HG03378 (cell line): ENCODE measurements around the gene THSD4.
"Not testable (repeated sequence)": the region's sequence is repeated elsewhere in the genome, so short reads cannot be mapped to it uniquely, and the experiment has no call there.

Experiments used
- ATAC-seq: cut with Tn5 transposase; IDR thresholded peaks from one replicate; pipeline ENCODE4 v1.9.1; 2021; ENCODE audit warnings: mild to moderate bottlenecking, moderate library complexity; ENCODE audit not compliant: unreplicated experiment

The THSD4 gene

DNA sequence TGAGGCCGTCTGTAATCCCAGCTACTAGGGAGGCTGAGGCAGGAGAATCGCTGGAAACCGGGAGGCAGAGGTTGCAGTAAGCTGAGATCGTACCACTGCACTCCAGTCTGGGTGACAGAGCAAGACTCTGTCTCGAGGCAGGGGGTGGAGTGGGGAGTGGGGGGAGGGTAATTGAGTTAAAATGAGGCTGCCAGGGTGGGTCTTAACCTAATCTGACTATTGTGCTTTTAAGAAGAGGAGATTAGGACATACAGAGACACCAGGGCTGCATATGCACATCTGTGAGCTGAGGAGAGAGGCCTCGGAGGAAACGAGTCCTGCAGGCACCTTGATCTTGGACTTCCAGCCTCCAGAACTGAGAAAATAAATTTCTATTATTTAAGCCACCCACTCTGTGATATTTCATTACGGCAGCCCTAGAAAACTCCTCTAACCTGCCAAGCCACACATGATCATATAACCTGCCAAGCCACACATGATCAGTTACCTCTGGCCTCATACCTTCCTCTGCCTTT is 197.0 kb downstream of the THSD4 start:
- ATAC-seq, result no peak

DNA sequence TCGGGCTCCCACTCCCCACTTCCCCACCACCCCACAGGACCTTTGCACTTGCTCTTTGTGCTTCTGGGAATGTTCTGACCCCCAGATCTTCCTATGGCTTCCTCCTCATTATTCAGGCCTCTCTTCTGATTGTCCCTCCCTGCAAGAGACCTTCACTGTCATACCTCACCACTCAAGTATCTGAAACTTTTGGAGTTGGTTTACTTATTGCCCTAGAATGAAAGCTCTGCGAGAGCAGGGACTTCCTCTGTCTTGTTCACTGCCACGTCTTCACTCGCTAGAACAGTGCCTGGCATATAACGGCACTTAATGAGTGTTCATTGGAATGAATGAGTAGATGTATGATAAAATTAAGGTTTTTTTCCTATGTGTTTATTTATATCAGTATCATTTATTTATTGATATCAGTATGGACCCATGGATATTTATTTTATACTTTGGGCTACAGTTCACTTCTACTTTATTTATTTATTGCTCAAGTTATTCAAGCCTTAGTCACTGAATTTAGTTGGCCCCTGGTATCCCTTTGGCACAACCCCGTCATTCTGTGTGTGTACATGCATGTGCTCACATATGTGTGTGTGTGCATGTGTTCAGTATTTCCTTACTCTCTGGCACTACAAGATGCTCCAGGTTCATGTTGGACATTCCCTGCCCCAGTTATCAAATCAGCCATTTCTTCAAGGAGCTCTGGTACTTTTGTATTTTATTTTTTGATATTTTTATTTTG is 197.6 kb downstream of the THSD4 start:
- no peak for ATAC-seq

DNA sequence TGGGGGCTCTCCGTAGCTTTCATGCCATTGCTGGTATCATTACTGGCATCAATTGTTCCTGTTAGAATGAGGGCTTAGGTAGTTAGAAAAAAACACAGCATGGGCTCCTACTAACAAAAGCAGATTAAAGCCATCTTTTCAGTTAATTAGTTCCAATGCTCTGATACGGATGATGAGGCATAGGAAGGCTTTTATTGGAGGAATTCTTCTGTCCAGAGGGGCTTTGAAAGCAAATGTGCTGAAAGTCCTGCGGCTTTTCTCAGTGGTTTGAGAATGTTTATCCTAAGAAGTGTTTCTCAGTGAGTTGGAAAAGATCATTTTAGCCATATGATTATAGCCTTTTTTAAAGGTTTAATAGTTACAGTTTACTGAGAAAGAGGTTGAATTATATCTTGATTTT is 198.5 kb downstream of the THSD4 start:
- no peak for ATAC-seq

DNA sequence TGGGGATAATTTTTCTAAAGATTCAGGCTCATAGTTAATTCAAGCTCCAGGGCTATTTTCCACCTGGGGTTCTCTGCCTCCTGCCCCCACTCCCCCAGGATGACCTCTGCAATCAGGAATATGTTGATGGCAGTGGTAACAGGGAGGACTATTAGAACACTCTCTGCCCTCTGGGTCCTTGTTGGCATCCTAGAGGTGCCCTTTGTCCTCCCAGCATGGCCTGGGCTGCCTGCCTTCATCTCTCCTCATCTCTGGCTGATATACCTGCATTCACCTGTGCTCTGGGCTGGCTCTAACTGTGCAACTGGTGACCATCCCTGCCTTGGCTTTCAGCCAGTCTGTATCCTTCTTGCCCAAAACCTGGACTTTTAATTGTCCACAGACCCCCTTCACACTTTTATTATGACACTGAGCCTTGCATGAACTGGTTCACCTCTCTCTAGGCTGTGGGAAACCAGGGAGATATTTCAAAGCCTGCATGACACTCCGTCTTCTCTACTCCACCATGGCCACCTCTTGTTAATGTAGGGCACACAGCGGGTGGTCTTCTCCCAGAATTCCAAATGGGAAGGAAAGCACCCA is 199.8 kb downstream of the THSD4 start:
- ATAC-seq, result no peak

DNA sequence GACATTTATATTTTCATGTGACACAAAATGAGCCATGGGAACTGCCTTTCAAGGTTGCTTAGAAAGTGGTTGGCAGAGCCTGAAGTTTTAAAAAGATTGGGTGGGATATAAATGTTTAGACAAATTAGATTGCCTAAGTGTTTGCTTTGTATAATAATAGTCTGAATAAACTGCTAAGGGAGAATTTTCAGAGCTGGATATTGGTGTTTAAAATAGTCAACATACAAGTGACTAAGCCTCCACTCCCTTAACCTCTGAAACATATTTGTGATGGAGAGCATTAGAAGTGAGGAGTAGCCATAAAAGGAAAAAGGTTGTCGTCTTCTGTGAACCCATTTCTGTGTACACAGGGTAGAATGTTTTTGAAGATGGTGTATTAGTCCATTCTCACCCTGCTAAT is 201.6 kb downstream of the THSD4 start:
- no peak for ATAC-seq

DNA sequence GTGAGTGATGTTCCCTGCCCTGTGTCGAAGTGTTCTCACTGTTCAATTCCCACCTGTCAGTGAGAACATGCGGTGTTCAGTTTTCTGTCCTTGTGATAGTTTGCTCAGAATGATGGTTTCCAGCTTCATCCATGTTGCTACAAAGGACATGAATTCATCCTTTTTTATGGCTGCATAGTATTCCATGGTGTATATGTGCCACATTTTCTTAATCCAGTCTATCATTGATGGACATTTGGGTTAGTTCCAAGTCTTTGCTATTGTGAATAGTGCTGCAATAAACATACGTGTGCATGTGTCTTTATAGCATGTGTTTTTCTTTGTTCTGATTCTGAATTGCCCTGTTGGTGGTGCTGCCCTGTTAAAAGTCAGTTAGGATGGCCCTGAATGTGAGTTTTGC is 204.2 kb downstream of the THSD4 start:
- not testable (repeated sequence) for ATAC-seq

DNA sequence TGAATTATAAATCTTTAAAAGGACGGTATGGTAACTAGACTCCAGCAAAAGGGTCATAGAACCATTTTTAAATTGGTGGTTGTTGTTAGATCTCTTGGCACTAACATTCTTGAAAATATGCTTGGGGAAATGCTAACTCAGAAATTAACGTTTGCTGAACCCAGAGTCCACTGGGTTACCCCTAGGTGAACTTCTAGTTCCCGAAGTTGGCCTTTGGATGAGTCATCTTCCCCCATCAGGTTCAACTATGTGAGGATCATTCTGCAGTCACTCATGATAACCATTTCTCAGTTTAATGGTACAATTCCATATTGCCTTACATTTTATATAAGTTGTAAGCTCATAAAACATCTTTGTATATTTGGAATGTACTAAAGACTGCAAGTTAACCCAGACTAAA is 204.7 kb downstream of the THSD4 start:
- ATAC-seq, result no peak

DNA sequence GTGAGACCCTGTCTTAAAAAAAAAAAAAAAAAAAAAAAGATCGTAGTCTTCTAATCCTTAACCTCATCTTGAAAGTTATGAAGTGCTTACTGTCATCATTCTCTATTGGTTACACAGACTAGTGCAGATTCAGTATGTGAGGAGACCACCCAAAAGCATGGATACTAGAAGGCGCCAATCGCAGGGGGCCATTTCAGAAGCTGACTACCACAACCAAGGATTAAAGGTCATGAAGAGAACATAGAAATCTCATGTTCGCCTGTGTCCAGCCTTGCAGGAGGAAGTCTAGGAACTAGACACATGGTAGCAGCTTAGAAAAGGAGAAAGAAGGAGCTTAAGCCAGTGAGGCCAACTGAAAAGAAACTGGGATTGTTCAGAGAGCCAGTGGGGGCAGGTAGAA is 207.8 kb downstream of the THSD4 start:
- no peak for ATAC-seq

DNA sequence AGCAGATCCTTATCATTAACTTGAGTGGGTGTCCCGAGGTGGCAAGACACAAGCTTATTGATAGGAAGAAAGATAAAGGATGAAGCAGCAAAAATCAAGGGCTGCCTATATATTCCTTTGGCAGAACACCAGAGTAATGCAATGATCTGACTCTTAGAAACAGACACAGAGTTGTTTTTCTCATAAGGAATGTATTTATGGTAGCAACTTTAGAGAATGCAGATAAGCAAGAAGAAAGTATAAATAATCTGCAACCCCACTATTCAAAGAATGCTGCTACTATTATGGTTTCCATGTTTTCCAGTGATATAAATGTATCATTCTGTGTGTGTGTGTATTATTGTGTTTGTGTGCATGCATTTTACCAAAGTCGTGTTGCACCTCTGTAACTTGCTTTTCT is 208.3 kb downstream of the THSD4 start:
- ATAC-seq, result no peak

DNA sequence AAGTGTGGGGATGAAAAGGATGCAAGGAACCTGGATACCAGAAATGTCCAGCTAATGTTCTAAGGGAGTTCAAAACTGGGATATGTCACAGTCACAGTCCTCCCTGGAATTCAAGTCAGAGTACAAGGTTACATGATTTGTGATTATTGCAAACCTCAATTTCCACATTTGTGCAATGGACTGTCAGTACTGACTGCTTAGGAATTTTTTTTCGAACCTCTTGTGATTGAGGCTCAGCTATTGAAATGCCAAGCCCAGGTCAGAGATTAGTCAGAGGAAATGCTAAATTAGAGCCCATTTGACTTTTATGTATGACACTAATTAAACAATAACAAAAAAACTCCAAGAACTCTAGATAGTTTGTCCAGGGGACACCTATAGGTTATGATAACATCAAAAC is 210.2 kb downstream of the THSD4 start:
- no peak for ATAC-seq

DNA sequence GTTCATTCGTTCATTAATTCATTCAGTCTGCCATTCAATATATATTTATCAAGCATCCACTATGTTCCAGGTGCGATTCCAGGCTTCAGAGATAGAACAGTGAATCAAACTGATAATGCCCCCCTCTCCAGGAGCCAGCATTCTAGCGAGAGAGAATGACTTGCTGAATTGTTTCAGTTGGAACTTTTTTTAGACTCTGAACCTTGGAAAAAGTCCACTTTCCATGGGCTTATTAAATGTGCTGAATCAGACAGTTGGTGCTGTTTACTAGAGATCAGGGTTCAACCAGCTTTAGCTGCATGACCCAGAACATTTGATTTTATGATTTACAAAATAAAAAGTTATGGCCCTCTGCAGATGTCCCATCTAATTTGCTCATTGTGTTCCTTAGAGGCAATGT is 213.2 kb downstream of the THSD4 start:
- no peak for ATAC-seq

DNA sequence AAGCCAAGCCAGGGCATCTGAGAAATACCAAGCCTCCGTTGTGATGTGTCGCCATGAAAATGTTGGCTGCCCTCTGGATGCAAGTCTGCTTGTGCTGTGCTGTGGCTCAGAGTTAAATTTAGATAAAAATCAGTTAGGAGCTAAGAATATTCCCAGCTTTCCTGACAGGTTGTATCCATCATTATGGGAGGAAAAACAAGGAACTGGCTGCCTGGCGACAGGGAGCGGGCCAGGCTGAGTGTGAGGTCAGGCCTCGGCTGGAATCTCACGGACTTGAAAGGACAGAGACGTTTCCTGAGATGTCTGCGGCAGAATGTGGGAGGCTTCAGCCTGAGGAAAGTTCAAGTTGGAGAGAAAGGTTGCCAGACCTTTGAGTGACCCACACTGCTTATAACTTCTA is 213.8 kb downstream of the THSD4 start:
- no peak for ATAC-seq

DNA sequence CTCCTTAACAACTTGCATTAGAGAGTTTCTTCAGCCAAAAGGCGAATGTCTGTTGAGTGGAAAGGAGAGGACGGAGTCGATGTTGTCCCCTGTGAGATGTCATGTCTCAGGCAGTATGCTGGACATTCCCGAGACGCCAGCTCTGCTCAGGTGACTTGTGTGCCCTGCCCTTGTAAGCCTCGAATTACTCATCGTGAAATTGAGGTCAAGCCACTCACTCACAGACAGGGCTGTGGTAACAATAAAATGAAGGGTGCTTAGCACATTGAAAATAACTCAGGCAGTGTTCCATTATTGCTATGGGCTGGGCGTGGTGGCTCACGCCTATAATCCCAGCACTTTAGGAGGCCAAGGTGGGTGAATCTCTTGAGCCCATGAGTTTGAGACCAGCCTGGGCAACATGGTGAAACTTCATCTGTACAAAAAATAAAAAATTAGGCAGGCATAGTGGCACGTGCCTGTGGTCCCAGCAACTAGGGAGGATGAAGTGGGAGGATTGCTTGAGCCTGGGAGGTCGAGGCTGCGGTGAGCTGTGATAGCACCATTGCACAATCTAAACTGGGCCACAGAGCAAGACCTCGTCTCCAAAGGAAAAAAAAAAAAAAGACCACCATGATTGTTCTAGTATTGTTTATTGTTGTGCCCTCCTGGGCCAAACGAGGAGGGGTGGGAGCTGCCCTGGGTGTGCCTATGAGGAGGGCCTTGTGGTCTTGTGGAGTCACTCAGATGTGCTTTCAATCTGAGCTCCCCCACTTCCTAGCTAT is 214.4 kb downstream of the THSD4 start:
- ATAC-seq, result no peak

DNA sequence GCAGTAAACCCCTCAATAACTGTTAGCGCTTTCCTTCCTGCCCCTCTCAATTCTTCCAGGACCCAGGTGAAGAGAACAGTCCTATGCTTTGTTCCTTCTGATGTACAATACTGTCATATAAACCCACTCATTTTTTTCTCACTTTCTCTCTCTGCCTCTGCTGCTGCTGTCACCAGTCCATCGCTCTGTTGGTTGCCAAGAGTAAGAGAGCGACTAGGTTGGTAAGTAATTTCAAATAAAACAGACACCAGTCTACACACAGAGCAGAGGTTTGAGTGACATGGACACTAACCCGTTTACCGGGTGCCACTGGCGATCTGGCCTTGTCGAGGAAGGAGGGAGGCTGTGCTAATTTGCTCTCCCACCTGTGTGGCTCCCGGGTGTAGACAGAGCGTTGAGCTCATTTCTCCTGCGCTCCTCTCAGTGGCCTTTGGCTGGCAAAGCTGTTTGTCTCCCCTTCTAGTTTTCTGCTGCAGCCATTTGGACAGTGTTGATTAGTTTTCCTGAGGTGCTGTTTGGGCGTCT is 215.4 kb downstream of the THSD4 start:
- no peak for ATAC-seq

DNA sequence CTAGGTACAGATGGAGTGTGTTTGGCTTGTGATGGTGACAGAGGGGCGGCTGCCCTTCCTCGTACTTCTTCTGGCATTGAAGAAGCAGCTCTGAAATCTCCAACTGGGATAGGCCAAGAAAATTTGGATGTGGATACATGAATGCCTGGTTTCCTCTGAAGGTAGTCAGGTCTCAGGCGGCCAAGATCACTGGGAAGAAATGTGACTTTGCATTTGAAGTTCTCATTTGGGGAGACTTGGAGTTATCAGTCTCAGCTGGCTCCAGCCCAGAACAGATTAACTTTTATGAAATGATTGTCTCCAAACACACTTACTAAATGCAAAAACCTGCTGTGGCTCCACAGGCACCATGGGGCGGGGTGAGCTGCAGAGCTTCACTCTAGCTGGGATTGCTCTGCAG is 215.9 kb downstream of the THSD4 start:
- no peak for ATAC-seq

DNA sequence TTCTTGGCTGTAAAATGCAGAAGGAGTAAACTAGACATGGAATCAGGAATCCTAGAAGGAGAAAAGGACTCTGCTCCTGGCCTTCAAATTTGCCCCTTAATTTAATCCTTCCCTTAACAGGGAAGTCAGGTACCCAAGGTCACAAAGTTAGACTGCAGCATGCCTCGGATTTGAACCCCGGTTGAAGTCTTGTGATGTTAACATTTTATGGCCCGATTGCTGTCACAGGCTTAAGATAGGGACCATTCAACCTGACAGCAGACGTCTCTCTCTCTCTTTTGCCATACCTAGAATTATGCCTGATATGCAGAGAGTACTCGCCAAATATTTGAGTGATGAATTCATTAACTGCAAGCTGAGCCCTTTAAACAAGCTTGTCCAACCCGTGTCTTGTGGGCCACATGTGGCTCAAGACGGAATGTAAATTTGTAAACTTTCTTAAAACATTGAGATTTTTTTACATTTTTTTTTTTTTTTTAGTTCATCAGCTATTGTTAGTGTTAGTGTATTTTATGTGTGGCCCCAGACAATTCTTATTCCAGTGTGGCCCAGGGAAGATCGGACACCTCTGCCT is 217.2 kb downstream of the THSD4 start:
- no peak for ATAC-seq

DNA sequence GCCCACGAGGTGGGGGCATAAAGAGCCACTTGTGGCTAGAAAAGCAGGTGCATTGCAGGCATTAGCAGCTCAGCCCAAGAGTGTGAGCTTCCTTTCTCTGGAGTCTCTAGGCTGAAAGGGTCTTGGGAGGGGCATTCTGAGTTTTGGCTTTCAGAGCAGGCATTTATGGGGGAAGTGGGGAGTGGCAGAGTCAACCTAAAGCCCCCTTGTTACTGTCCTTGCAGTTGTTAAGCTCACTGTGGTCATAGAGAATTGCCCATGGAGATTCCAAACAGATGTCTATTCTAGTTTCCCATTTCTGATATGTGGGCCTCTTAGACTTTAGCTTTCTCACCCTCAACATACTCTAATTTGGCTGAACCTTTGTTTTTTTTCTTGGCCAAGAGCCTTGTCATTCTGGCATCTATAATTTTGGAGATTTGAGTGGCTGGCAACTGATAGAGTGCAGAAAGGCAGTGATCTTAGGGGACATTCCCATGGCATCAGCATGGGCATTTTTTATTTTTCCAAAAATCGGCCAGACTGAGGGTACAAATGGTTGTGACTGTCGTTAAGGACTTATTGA is 217.9 kb downstream of the THSD4 start:
- no peak for ATAC-seq

DNA sequence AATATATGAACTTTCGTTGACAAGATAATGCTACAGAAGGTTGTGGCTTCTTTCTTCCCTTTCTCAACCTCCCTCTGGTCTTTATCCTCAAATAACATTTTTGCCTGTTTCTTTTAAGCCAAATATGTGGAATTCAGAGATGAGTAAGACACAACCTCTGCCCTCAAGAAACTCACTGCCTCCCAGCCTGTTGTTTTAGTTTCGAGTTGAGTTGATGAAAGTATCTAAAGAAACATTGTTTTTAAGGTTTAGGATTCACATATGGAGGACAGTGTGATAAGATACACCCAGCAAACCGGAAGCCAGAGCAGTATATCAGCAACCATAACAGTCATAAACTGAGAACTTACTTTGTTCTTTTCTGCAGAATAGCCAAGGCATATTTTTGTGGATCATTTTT is 218.6 kb downstream of the THSD4 start:
- no peak for ATAC-seq

DNA sequence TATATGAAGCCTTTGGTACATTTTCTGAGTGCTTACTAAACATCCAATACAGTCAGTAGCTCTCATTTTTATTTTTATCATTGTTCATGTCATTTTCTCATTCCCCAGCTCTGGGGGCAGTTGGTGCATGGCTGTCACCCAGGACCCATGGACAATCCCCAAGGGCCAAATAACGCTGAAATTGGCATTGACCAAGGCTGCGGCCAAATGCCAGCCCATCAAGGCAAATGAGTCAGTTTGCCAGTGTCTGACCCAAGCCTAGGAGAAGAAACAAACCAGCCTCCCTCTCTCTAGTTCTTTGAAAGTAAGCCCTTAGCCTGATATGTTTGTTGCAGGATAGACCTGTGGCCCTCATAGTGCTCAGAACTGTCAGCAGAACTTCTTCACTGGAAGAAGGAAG is 219.2 kb downstream of the THSD4 start:
- ATAC-seq, result no peak

DNA sequence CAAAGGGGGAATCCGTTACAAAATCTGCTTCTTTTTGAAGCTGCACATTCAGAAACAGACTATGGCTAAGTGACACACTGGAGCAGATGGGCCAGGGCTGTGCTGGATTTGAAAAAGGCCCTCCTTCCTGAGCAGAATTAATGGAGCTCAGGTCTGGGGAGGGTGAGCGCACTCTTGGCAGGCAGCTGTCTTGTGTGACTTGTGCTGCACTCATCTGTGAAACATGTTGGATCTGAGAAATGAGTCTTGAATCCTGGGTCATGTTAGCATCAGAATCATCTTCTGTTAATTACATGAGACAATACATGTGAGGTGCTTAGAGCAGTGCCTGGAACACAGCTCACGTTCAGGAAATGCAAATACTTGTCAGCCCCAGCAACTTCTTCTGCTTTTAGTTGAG is 219.6 kb downstream of the THSD4 start:
- no peak for ATAC-seq

DNA sequence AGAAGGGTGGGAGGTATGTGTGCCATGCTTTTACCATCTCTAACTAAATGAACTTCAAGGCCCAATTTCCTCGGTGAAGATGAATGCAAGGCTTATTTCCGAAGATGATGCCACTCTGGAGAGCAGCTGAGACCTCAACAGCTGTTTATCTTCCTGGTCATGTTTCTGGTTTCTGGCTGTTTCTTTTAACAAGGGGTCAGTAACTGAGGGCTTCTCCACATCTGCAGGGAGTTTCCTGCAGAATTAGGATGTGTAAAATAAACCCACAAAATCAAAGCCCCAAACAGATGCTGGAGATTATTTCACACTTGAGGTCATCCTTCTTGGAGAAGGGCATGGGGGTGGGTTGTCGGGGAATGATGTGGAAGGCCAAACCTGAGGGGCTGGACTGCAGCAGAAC is 220.3 kb downstream of the THSD4 start:
- no peak for ATAC-seq
